ENCODE data around the gene CDH18.

- TF ChIP-seq CTCF (IDR thresholded peaks at IDR 0.05) (no peak), TCF7L2 (IDR thresholded peaks at IDR 0.05; ENCODE audit: low read depth, low read length) (no peak), POLR2AphosphoS5 (IDR thresholded peaks at IDR 0.05; ENCODE audit: low read depth, low read length) (no peak)
Measured at GRCh38 chr5:19853616-19854240, 134.3 kb downstream of the CDH18 start.

Data from Panc1 (cell line).